Measurements from ENCODE around the gene PPP1R3C. TPM values are rescaled to one million over a fixed set of nuclear protein-coding genes. Genes with fewer than 3 reads are reported as not detected.

PPP1R3C gene
- total RNA-seq, 1 donor from 2014 or later = 0.21 TPM

- Mint-ChIP-seq H3K4me1 (peaks cover 2% of the 10 kb centered on the region), H3K27me3 (peaks cover 2% of the 10 kb centered on the region), H3K27ac (no peak overlapping the region), H3K9me3 (peaks cover 9% of the 10 kb centered on the region), H3K36me3 (ENCODE audit: low read depth) (no peaks in the 10 kb centered on the region), H3K4me3 (no peak overlapping the region)
- no peak for DNase-seq
- intact Hi-C loops (cut with micrococcal nuclease) = no loop called here
Measured at GRCh38 chr10:91601212-91601611, 31.7 kb downstream of the PPP1R3C start.

- Mint-ChIP-seq H3K4me3 (no peak overlapping the region), H3K36me3 (ENCODE audit: low read depth) (no peaks in the 10 kb centered on the region), H3K9me3 (peaks cover 4% of the 10 kb centered on the region), H3K27ac (no peak overlapping the region), H3K4me1 (peaks cover 2% of the 10 kb centered on the region), H3K27me3 (peaks cover 3% of the 10 kb centered on the region)
- no peak for DNase-seq
- intact Hi-C loops (cut with micrococcal nuclease) = no loop called here
Measured at GRCh38 chr10:91598211-91598977, 34.5 kb downstream of the PPP1R3C start.

- DNase-seq = no peak
- H3K4me1 Mint-ChIP-seq = peaks cover 2% of the 10 kb centered on the region
- intact Hi-C loops (cut with micrococcal nuclease) = no loop called here
- peaks cover 3% of the 10 kb centered on the region for H3K27me3 Mint-ChIP-seq
- H3K9me3 Mint-ChIP-seq = peaks cover 4% of the 10 kb centered on the region
- no peak overlapping the region for H3K27ac Mint-ChIP-seq
- no peaks in the 10 kb centered on the region for H3K36me3 Mint-ChIP-seq (ENCODE audit: low read depth)
- H3K4me3 Mint-ChIP-seq = no peak overlapping the region
Measured at GRCh38 chr10:91597197-91597881, 35.5 kb downstream of the PPP1R3C start.

- Mint-ChIP-seq H3K27ac (peak overlapping the region; percentile 47), H3K36me3 (ENCODE audit: low read depth) (no peaks in the 10 kb centered on the region), H3K27me3 (peaks cover 3% of the 10 kb centered on the region), H3K4me3 (no peak overlapping the region), H3K4me1 (peaks cover 2% of the 10 kb centered on the region), H3K9me3 (peaks cover 4% of the 10 kb centered on the region)
- intact Hi-C loops (cut with micrococcal nuclease) = no loop called here
- DNase-seq = no peak
Measured at GRCh38 chr10:91596825-91597196, 36.1 kb downstream of the PPP1R3C start.

GRCh38 chr10:91593834-91594233, 39.0 kb downstream of the PPP1R3C start:
- no peak for DNase-seq
- H3K36me3 Mint-ChIP-seq (ENCODE audit: low read depth) = no peaks in the 10 kb centered on the region
- no peaks in the 10 kb centered on the region for H3K9me3 Mint-ChIP-seq
- H3K27ac Mint-ChIP-seq = no peak overlapping the region
- H3K4me3 Mint-ChIP-seq = no peak overlapping the region
- peaks cover 4% of the 10 kb centered on the region for H3K27me3 Mint-ChIP-seq
- intact Hi-C loops (cut with micrococcal nuclease) = no loop called here
- H3K4me1 Mint-ChIP-seq = peaks cover 2% of the 10 kb centered on the region

DNA sequence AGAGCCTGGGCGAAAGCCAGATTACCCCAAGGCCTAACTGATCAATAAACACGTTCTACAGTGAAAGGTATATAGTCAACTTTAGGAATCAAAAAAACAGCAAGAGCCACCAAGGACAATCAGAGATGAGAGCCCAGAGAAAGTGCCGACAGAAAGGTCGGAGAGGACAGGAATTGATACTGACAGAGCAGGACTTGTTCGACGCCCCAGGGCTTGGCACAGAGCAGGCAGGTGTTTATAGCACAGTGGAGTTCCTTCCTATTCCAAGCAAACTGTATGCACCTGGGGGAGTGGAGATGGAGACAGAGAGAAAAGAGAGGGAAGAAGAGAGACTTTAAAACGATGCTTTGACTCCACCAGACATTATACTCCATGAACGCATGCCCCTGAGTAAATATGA, 39.5 kb downstream of the PPP1R3C start:
- Mint-ChIP-seq H3K27ac (no peak overlapping the region), H3K4me3 (no peak overlapping the region), H3K9me3 (no peaks in the 10 kb centered on the region), H3K36me3 (ENCODE audit: low read depth) (no peaks in the 10 kb centered on the region), H3K4me1 (peaks cover 2% of the 10 kb centered on the region), H3K27me3 (peaks cover 4% of the 10 kb centered on the region)
- no peak for DNase-seq
- intact Hi-C loops (cut with micrococcal nuclease) = no loop called here

GRCh38 chr10:91592266-91592975, 40.5 kb downstream of the PPP1R3C start:
- Mint-ChIP-seq H3K27ac (no peak overlapping the region), H3K4me1 (peaks cover 2% of the 10 kb centered on the region), H3K9me3 (no peaks in the 10 kb centered on the region), H3K36me3 (ENCODE audit: low read depth) (no peaks in the 10 kb centered on the region), H3K27me3 (peaks cover 4% of the 10 kb centered on the region), H3K4me3 (no peak overlapping the region)
- DNase-seq = no peak
- intact Hi-C loops (cut with micrococcal nuclease) = no loop called here

DNA sequence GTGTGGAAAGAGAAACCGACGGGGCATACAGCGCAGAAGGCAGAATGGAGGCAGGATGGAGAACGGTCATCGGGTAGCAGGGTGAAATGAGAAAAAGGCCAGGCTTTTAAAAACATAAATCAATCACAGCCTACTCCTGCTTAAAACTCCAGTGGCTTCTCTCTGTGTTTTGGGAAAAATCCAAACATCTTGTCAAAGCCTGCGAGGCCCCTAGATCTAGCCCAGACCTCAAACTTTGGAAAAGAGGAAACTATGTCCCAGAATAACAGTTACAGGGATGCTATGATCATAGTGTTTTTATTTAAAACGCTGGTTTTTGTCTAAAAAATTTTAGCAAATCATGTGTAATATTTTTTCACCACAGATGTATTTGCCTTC, 41.1 kb downstream of the PPP1R3C start:
- H3K36me3 Mint-ChIP-seq (ENCODE audit: low read depth) = no peaks in the 10 kb centered on the region
- DNase-seq = no peak
- no peak overlapping the region for H3K27ac Mint-ChIP-seq
- H3K4me1 Mint-ChIP-seq = peaks cover 2% of the 10 kb centered on the region
- intact Hi-C loops (cut with micrococcal nuclease) = no loop called here
- H3K4me3 Mint-ChIP-seq = no peak overlapping the region
- peaks cover 4% of the 10 kb centered on the region for H3K27me3 Mint-ChIP-seq
- H3K9me3 Mint-ChIP-seq = no peaks in the 10 kb centered on the region

GRCh38 chr10:91590904-91591796, 41.7 kb downstream of the PPP1R3C start:
- intact Hi-C loops (cut with micrococcal nuclease) = no loop called here
- no peaks in the 10 kb centered on the region for H3K9me3 Mint-ChIP-seq
- H3K27ac Mint-ChIP-seq = no peak overlapping the region
- no peak overlapping the region for H3K4me3 Mint-ChIP-seq
- H3K4me1 Mint-ChIP-seq = no peaks in the 10 kb centered on the region
- no peaks in the 10 kb centered on the region for H3K36me3 Mint-ChIP-seq (ENCODE audit: low read depth)
- no peak for DNase-seq
- peaks cover 4% of the 10 kb centered on the region for H3K27me3 Mint-ChIP-seq

GRCh38 chr10:91590142-91590903, 42.5 kb downstream of the PPP1R3C start:
- H3K4me3 Mint-ChIP-seq = no peak overlapping the region
- no peak overlapping the region for H3K27ac Mint-ChIP-seq
- no peaks in the 10 kb centered on the region for H3K36me3 Mint-ChIP-seq (ENCODE audit: low read depth)
- intact Hi-C loops (cut with micrococcal nuclease) = no loop called here
- H3K4me1 Mint-ChIP-seq = no peaks in the 10 kb centered on the region
- peaks cover 3% of the 10 kb centered on the region for H3K27me3 Mint-ChIP-seq
- DNase-seq = no peak
- no peaks in the 10 kb centered on the region for H3K9me3 Mint-ChIP-seq

- Mint-ChIP-seq H3K27me3 (peaks cover 4% of the 10 kb centered on the region), H3K4me3 (no peak overlapping the region), H3K4me1 (no peaks in the 10 kb centered on the region), H3K9me3 (no peaks in the 10 kb centered on the region), H3K27ac (no peak overlapping the region), H3K36me3 (ENCODE audit: low read depth) (no peaks in the 10 kb centered on the region)
- DNase-seq = no peak
- intact Hi-C loops (cut with micrococcal nuclease) = no loop called here
Measured at GRCh38 chr10:91589658-91590035, 43.2 kb downstream of the PPP1R3C start.

GRCh38 chr10:91589015-91589657, 43.7 kb downstream of the PPP1R3C start:
- H3K4me1 Mint-ChIP-seq = no peaks in the 10 kb centered on the region
- H3K27ac Mint-ChIP-seq = no peak overlapping the region
- DNase-seq = no peak
- peaks cover 4% of the 10 kb centered on the region for H3K27me3 Mint-ChIP-seq
- H3K9me3 Mint-ChIP-seq = no peaks in the 10 kb centered on the region
- no peak overlapping the region for H3K4me3 Mint-ChIP-seq
- no peaks in the 10 kb centered on the region for H3K36me3 Mint-ChIP-seq (ENCODE audit: low read depth)
- intact Hi-C loops (cut with micrococcal nuclease) = no loop called here

Measured in activated CD4-positive, alpha-beta T cell treated with anti-CD3 and anti-CD28 coated beads, Interleukin-2, amount 10 ng/mL, durations not matched to agents 24 days and 14 days (primary cell).